Fibroblast of the aortic adventitia (primary cell): ENCODE results near the gene TBC1D3D. TPM values are rescaled to one million over a fixed set of nuclear protein-coding genes. Genes with fewer than 3 reads are reported as not detected.
"Not testable (repeated sequence)": the region's sequence is repeated elsewhere in the genome, so short reads cannot be mapped to it uniquely, and the experiment has no call there.

ENCODE experiments used
- DNase-seq: peaks from one replicate; pipeline ENCODE4 v3.0.0-alpha.2; 2010; ENCODE audit warnings: low read depth
- H3K4me3 ChIP-seq: 2 replicates; pipeline ENCODE4 v1.5.1; 2011; ENCODE audit warnings: low read depth, mild to moderate bottlenecking, control low read depth, low read length, moderate library complexity
- total RNA-seq: library from RNA; depleted of rRNA; stranded (reverse); fragments of >200 nt; gene quantifications from 2 replicates; pipeline ENCODE4 v1.2.3, GENCODE V29; 2012; ENCODE audit warnings: low replicate concordance

The TBC1D3D gene
- total RNA-seq, result not detected in 2 replicates

- DNase-seq, H3K4me3 ChIP-seq: not testable (repeated sequence)
Observed at GRCh38 chr17:38003676-38004075, at the start of gene TBC1D3D. TSS of gene TBC1D3D (plus strand) at chr17:38003976. CDS start at chr17:38005561, 1,585 bp downstream.

GRCh38 chr17:37988960-37989359 is 14.8 kb upstream of the TBC1D3D start, which contains the start of gene TBC1D3L:
TSS of gene TBC1D3L (minus strand) at chr17:37989060. CDS start at chr17:37987520, 1,540 bp downstream.
- DNase-seq, H3K4me3 ChIP-seq: not testable (repeated sequence)

Other genes starting within 250 kb of the TBC1D3D start
- gene TBC1D3K, start 79.6 kb upstream of the TBC1D3D start, total RNA-seq, result not detected in 2 replicates
- gene TBC1D3L, start 14.9 kb upstream of the TBC1D3D start, total RNA-seq, result 2.2 and 4.2 TPM in 2 replicates
- gene TBC1D3C, start 64.7 kb downstream of the TBC1D3D start, total RNA-seq, result not detected in 2 replicates
- not detected in 2 replicates for gene TBC1D3E, start 124.0 kb downstream of the TBC1D3D start, total RNA-seq
- gene TBC1D3, start 188.6 kb downstream of the TBC1D3D start, total RNA-seq, result not detected in 2 replicates